Hepatocyte (in vitro differentiated cells): Measurements from ENCODE around the gene CHRNA7.

Experiments used
- EZH2 ChIP-seq: fragments of 200-600 bp; sonication (generic); IDR thresholded peaks from 2 replicates; pipeline ENCODE4 v1.6.1; 2016; ENCODE audit warnings: antibody characterized with exemption, mild to moderate bottlenecking, borderline replicate concordance
- TF ChIP-seq, protein P1 (sequence below): fragments of 200-600 bp; sonication (generic); IDR thresholded peaks from 2 replicates; pipeline ENCODE4 v1.5.1; 2016; ENCODE audit warnings: antibody characterized with exemption, mild to moderate bottlenecking; ENCODE audit not compliant: poor library complexity

- TF ChIP-seq EZH2: no peak
- TF ChIP-seq, protein P1, sequence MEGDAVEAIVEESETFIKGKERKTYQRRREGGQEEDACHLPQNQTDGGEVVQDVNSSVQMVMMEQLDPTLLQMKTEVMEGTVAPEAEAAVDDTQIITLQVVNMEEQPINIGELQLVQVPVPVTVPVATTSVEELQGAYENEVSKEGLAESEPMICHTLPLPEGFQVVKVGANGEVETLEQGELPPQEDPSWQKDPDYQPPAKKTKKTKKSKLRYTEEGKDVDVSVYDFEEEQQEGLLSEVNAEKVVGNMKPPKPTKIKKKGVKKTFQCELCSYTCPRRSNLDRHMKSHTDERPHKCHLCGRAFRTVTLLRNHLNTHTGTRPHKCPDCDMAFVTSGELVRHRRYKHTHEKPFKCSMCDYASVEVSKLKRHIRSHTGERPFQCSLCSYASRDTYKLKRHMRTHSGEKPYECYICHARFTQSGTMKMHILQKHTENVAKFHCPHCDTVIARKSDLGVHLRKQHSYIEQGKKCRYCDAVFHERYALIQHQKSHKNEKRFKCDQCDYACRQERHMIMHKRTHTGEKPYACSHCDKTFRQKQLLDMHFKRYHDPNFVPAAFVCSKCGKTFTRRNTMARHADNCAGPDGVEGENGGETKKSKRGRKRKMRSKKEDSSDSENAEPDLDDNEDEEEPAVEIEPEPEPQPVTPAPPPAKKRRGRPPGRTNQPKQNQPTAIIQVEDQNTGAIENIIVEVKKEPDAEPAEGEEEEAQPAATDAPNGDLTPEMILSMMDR: no peak
Measured at GRCh38 chr15:32041294-32041693, 11.0 kb downstream of the CHRNA7 start.
